HTR-8/SVneo (cell line): ENCODE results near the gene DONSON.

Source experiments
- DNase-seq: peaks from one replicate; pipeline ENCODE4 v3.0.0; 2011; ENCODE audit warnings: low spot score, mixed read lengths; ENCODE audit not compliant: insufficient read length
- FAIRE-seq: peaks from 2 replicates; lab custom pipeline; 2011; peaks lifted over from hg19 to GRCh38; lab: Jason Lieb, UNC

Gene DONSON

DNA sequence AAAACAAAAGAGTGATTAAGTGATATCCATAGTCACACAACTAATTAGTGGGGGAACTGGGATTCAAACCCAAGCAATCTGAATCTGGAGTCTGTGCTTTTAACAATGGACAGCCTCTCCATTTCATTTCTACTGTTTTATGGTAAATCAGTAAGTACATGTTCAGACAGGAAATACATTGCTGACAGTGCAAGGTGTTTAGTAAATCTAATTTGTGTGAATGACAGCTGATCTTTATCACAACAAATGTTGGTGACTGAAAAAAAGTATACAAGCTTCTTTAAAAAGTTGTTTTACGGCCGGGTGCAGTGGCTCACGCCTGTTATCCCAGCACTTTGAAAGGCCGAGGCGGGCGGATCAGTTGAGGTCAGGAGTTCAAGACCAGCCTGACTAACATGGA lies 20.6 kb downstream of the DONSON start:
- FAIRE-seq = no peak
- DNase-seq = no peak

DNA sequence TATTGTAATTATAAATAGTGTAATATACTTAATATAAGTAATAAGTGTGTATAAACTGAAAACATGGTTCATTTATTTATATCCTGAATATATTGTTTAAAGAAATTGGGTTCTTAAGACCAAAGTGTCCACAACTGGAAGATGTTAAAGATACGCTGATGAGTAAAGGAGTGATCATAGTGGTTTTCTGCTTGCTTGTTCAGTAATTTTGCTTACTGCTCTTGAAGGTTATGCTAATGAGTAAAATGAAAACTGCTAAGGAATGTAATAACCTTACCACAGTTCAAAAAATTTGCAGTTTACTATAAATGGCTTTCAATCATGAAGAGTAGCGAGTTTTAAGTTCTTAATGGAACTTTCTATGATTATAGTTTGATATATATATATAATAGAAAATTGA lies 22.0 kb downstream of the DONSON start:
- no peak for DNase-seq
- FAIRE-seq = no peak

DNA sequence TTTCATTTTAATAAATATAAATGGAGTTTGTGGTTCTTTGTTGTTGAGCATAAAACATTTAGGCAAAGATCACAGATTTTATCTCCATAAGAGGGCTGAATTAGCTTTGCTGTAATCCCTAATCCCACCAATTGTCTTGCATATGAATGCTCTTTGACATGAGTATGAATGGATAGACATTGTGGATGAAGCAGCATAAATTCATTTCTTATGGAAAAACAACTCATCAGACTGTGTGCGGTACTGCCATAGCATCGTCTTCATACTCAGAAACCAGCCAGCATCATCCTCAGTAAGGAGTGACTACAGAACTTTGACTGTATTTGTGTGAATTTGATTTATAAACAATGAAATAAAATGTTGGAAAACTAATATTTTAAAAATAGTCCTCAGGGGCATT lies 26.1 kb downstream of the DONSON start:
- DNase-seq (no peak), FAIRE-seq (no peak)

DNA sequence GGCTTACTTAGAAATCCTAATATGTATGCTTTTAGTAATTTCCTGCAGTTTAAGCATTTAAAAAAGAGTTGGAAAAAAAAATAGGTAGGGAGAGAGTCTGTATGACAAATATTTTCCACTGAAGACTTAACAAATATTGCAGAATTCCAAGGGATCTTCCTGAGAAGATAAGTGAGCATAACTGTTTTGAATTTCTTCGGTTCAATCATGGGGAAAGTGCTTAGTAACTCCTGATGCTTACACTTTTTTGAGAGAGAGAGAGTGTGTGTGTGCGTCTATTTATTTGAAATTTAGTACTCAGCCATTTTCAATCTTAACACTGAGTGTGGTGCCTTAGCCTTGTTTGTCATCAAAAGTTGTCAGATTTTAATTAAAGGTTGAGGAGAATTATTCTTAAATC lies 27.1 kb downstream of the DONSON start:
- DNase-seq (no peak), FAIRE-seq (no peak)

DNA sequence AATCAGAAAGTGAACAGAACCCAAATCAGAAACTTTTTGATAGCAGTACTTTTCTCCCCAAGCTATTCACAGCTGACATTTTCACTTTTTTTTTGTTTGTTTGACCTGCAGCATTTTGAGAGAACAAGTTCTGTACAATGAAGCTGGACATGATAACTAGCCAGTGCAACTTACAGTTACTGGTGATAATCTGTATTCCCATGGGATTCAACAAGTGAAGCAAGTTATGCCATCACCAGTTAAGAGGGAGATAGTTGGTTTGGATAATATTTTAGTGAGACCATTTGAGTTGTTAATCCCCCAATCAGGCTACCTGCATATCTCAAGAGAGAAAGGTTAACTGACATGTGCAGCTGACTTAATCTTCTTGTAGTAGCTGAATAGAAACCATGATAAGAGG lies 27.5 kb downstream of the DONSON start:
- DNase-seq (no peak), FAIRE-seq (no peak)

DNA sequence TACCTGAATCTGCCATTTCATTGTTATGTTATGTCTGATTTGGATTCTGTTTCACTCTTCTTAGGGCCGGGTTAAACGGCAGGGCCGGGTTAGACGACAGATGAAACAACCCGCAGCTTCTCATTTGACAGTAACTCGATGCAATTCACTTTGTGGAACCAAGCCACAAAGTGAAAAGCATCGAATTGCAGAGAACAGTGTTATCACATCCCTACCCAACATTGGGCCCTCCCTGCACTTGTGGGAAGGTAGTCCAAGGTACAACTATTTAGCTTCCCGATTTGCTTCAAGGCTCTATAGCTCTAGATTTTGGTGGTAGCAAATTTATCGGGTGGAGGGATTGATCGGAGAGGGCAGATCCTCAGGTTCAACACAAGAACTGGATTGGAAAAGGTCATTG lies 28.7 kb downstream of the DONSON start:
- FAIRE-seq (no peak), DNase-seq (no peak)

DNA sequence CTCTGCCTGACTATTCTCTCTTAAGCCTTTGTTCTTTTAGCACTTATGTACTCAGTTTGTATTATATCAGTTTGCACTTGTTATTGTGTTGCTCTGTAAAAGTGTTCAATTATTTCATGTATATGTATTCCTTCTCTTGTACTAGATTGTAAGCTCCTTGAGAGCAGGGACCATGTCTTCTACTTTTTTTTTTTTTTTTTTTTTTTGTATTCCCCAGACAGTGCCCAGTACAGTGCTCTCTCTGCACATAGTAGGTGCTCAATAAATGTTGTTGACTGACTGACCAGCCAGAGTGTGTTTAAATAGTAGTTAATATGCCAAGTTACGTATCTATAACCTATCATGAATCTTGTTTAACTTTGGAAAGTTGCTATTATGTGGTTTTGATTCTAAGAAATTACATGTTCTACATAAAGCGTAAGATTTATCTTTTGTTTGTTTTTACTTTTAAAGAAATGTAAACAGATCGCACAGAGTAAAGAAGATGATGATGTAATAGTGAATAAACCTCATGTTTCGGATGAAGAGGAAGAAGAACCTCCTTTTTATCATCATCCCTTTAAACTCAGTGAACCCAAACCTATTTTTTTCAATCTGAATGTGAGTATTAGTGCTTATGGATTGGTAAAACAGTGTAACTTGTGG lies 29.6 kb downstream of the DONSON start:
- FAIRE-seq (no peak), DNase-seq (no peak)

DNA sequence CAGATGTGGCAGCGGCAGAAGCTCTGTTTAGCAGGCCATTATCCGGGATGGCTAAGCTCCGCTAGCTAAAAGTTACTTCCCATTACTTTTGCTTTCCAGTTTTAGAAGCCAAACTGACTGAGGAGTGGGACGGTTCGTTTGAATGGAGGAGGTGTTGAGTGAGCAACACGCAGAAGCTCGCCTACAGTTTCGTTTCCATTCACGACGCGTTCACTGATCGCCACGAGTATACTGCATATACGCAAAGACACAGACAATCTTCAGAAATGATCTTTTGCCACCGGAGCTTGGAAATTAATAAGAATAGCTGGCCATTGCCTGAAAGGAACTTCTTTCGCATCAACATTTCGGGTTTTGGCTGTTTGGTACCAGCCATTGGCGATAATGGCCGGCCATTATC lies 31.0 kb downstream of the DONSON start:
- FAIRE-seq (no peak), DNase-seq (no peak)

DNA sequence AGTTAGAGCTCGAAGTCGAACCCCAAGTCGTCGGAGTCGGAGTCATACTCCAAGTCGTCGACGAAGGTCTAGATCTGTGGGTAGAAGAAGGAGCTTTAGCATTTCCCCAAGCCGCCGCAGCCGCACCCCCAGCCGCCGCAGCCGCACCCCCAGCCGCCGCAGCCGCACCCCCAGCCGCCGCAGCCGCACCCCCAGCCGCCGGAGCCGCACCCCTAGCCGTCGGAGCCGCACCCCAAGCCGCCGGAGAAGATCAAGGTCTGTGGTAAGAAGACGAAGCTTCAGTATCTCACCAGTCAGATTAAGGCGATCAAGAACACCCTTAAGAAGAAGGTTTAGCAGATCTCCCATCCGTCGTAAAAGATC lies 33.5 kb downstream of the DONSON start:
- no peak for FAIRE-seq

DNA sequence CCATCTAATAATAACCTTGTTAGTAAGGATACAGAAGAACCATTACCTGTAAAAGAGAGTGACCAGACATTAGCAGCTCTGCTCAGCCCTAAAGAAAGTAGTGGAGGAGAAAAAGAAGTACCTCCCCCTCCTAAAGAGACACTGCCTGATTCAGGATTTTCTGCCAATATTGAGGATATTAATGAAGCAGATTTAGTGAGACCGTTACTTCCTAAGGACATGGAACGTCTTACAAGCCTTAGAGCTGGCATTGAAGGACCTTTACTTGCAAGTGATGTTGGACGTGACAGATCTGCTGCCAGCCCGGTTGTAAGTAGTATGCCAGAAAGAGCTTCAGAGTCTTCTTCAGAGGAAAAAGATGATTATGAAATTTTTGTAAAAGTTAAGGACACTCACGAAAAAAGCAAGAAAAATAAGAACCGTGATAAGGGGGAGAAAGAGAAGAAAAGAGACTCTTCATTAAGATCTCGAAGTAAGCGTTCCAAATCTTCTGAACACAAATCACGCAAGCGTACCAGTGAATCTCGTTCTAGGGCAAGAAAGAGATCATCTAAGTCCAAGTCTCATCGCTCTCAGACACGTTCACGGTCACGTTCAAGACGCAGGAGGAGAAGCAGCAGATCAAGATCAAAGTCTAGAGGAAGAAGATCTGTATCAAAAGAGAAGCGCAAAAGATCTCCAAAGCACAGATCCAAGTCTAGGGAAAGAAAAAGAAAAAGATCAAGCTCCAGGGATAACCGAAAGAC lies 34.1 kb downstream of the DONSON start:
- DNase-seq (no peak), FAIRE-seq (no peak)

More for the DNA sequence above, 33.5 kb downstream of the DONSON start:
- no peak for DNase-seq

DNA sequence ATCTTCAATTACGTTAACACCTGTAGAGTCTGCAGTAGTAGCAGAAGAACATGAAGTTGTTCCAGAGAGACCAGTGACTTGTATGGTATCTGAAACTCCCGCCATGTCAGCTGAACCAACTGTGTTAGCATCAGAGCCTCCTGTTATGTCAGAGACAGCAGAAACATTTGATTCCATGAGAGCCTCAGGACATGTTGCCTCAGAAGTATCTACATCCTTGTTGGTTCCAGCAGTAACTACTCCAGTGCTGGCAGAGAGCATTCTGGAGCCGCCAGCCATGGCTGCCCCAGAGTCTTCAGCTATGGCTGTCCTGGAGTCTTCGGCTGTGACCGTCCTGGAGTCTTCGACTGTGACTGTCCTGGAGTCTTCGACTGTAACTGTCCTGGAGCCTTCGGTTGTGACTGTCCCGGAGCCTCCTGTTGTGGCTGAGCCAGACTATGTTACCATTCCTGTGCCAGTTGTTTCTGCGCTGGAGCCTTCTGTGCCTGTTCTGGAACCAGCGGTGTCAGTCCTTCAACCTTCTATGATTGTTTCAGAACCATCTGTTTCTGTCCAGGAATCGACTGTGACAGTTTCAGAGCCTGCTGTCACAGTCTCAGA lies 35.4 kb downstream of the DONSON start:
- FAIRE-seq = no peak
- DNase-seq = no peak

DNA sequence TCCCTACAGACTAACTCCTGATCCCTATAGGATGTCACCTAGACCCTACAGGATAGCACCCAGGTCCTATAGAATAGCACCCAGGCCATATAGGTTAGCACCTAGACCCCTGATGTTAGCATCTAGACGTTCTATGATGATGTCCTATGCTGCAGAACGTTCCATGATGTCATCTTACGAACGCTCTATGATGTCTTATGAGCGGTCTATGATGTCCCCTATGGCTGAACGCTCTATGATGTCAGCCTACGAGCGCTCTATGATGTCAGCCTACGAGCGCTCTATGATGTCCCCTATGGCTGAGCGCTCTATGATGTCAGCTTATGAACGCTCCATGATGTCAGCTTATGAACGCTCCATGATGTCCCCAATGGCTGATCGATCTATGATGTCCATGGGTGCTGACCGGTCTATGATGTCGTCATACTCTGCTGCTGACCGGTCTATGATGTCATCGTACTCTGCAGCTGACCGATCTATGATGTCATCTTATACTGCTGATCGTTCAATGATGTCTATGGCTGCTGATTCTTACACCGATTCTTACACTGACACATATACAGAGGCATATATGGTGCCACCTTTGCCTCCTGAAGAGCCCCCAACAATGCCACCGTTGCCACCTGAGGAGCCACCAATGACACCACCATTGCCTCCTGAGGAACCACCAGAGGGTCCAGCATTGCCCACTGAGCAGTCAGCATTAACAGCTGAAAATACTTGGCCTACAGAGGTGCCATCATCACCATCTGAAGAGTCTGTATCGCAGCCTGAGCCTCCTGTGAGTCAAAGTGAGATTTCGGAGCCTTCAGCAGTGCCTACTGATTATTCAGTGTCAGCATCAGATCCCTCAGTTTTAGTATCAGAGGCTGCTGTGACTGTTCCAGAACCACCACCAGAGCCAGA lies 36.1 kb downstream of the DONSON start:
- no peak for FAIRE-seq
- DNase-seq = no peak

DNA sequence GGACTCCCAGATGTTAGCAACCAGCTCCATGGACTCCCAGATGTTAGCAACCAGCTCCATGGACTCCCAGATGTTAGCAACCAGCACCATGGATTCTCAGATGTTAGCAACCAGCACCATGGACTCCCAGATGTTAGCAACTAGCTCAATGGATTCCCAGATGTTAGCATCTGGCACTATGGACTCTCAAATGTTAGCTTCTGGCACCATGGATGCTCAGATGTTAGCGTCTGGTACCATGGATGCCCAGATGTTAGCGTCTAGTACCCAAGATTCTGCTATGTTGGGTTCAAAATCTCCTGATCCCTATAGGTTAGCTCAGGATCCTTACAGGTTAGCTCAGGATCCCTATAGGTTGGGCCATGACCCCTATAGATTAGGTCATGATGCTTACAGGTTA lies 36.8 kb downstream of the DONSON start:
- FAIRE-seq (no peak), DNase-seq (no peak)

DNA sequence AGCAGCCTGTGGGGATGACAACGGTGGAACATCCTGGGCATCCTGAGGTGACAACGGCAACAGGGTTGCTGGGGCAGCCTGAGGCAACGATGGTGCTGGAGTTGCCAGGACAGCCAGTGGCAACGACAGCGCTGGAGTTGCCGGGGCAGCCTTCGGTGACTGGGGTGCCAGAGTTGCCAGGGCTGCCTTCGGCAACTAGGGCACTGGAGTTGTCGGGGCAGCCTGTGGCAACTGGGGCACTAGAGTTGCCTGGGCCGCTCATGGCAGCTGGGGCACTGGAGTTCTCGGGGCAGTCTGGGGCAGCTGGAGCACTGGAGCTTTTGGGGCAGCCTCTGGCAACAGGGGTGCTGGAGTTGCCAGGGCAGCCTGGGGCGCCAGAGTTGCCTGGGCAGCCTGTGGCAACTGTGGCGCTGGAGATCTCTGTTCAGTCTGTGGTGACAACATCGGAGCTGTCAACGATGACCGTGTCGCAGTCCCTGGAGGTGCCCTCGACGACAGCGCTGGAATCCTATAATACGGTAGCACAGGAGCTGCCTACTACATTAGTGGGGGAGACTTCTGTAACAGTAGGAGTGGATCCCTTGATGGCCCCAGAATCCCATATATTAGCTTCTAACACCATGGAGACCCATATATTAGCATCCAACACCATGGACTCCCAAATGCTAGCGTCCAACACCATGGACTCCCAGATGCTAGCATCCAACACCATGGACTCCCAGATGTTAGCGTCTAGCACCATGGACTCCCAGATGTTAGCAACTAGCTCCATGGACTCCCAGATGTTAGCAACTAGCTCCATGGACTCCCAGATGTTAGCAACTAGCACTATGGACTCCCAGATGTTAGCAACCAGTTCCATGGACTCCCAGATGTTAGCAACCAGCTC lies 37.5 kb downstream of the DONSON start:
- DNase-seq (no peak), FAIRE-seq (no peak)

DNA sequence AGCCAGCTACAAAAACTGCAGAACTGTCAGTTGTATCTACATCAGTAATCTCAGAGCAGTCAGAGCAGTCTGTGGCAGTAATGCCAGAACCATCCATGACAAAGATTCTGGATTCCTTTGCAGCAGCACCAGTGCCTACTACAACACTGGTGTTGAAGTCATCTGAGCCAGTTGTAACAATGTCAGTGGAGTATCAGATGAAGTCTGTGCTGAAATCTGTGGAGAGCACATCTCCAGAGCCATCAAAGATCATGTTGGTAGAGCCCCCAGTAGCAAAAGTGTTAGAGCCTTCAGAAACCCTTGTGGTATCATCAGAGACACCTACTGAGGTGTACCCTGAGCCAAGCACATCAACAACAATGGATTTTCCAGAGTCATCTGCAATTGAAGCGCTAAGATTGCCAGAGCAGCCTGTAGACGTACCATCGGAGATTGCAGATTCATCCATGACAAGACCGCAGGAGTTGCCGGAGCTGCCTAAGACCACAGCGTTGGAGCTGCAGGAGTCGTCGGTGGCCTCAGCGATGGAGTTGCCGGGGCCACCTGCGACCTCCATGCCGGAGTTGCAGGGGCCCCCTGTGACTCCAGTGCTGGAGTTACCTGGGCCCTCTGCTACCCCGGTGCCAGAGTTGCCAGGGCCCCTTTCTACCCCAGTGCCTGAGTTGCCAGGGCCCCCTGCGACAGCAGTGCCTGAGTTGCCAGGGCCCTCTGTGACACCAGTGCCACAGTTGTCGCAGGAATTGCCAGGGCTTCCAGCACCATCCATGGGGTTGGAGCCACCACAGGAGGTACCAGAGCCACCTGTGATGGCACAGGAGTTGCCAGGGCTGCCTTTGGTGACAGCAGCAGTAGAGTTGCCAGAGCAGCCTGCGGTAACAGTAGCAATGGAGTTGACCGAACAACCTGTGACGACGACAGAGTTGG lies 38.4 kb downstream of the DONSON start:
- no peak for FAIRE-seq

DNA sequence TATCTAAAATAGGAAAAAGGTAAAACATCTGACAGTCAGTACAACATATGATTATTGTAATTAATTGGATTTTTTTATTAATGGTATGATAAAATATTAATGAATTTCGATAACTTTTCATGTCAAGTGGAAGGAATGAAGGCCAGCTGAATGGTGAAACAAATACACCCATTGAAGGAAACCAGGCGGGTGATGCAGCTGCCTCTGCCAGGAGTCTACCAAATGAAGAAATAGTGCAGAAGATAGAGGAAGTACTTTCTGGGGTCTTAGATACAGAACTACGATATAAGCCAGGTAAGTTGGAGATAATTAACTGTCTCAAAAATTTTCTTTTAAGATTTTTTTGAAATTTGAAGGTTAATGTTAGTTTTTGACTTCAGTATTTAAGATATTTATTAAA lies 42.4 kb downstream of the DONSON start:
- no peak for FAIRE-seq
- DNase-seq = no peak

More for the DNA sequence above, 38.4 kb downstream of the DONSON start:
- DNase-seq = no peak

DNA sequence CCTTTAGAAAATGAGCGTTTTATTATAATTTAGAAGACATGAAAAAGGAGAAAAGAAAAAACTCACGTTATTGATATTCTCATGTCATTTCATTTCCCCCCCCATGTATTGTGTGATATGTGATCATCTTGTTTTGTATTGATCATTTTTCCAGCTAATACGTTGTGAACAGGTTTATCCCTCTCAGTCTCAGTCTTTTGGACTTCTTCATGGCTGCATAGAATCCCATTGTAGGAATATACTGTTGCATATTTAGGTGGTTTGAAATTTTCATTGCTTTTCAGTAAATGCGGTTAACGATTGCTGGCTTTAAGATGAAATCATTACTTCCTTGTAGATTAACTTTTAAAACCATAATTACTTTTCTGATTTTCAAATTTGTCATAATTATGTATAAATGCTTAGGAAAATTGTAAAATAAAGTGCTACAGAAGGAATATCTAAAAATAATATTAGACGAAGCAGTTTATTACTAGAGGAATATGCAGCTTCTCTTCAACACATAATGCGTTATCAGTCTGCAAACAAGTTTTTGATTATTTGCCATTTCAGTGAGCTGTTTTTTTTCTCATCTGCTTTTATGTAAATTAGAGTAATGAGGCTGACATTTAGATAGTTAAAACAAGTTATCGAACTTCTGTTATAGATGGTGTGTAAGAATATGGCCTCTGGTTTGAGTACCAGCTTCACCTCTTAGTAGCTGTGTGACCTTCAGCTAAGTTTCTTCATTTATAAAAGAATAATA lies 43.9 kb downstream of the DONSON start:
- DNase-seq (no peak), FAIRE-seq (no peak)

DNA sequence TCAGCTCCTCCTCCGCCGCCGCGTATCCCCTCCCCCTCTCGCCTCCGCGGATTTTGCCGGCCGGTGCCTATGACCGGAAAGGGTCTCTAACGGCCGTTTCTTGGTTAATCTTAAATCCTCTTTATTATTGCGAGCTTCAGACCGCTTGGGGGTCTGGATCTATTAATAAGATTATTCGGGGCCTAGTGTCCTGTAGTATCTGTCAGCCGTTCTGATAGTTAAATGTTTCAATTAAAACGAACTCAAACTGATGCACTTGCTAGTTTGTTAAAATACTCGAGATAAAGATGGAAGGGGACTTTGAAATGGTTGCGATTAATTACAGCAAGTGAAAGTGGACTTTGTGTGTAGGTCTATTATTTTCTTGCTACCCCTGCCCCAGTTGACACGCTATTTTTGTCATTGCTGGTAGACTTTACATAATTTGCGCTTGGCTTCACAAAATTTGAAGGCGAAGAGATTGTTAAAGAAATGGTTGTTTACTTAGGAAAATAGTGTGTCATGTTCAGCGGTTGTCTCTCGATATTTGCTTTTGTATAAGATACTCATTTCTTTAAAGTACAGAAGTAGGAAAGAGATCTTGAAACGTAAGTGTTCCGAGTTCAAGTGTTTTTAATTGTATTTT lies 44.9 kb downstream of the DONSON start:
- FAIRE-seq = no peak
- DNase-seq = no peak
